GM12878 (cell line): ENCODE results near the gene ABCF3. TPM values are rescaled to one million over a fixed set of nuclear protein-coding genes. Genes with fewer than 3 reads are reported as not detected.

Experiments
- EP300 ChIP-seq, 2 experiments: fragments of 150-350 bp in 1 of 2; IDR thresholded peaks; 2 replicates each; pipeline ENCODE4 v1.6.1; 2011 to 2012; ENCODE audit warnings: low read depth in 2 of 2, low read length in 2 of 2, borderline replicate concordance in 1 of 2, improper control_type of control experiment in 1 of 2, inconsistent platforms in 1 of 2; ENCODE audit not compliant: control insufficient read depth in 1 of 2
- MTA3 ChIP-seq: IDR thresholded peaks from 2 replicates; pipeline ENCODE4 v1.6.1; 2012; ENCODE audit warnings: low read length, inconsistent platforms, borderline replicate concordance
- SIN3A ChIP-seq: IDR thresholded peaks from 2 replicates; pipeline ENCODE4 v1.6.1; 2012; ENCODE audit warnings: low read depth, low read length, improper control_type of control experiment
- TAF1 ChIP-seq: IDR thresholded peaks from 2 replicates; pipeline ENCODE4 v1.6.1; 2011; ENCODE audit warnings: mild to moderate bottlenecking, low read depth, low read length, borderline replicate concordance
- polyA plus RNA-seq, 11 experiments: library from polyadenylated mRNA; depleted of rRNA in 4 of 11; unstranded in 6 of 11; stranded (reverse) in 5 of 11; fragments of >200 nt; fragmentation: Nextera tagmentation in 4 of 11; fragmentation: Illumina TruSeq in 1 of 11; extraction: Ambion mirVana in 4 of 11; extraction: Trizol in 1 of 11; gene quantifications; 1 replicate in 1 of 11; 2 replicates in 10 of 11; pipeline versions ENCODE4 v1.2.1 to v1.2.3, GENCODE V29; 2011 to 2016; ENCODE audit warnings: inconsistent platforms in 2 of 11, missing spikeins in 2 of 11, low read depth in 1 of 11
- total RNA-seq, 4 experiments: library from RNA; depleted of rRNA in 3 of 4; stranded (reverse); fragments of >200 nt in 3 of 4; fragmentation: Illumina TruSeq in 1 of 4; extraction: Trizol in 1 of 4; gene quantifications; 2 replicates each; pipeline versions ENCODE4 v1.2.1 to v1.2.3, GENCODE V29; 2013 to 2021
- TF ChIP-seq, protein P1 (sequence below): IDR thresholded peaks from 2 replicates; pipeline ENCODE4 v1.6.1; 2012; ENCODE audit warnings: mild to moderate bottlenecking, low read depth, low read length
- TF ChIP-seq, protein P2 (sequence below): fragments of 450-650 bp; IDR thresholded peaks from 2 replicates; pipeline ENCODE4 v1.6.1; 2018; ENCODE audit warnings: borderline replicate concordance, mild to moderate bottlenecking; ENCODE audit not compliant: partially characterized antibody
- TF ChIP-seq, protein P3 (sequence below): fragments of 450-650 bp; conservative IDR thresholded peaks from 2 replicates; pipeline ENCODE4 v1.6.1; 2017; ENCODE audit warnings: mild to moderate bottlenecking, moderate library complexity

Gene ABCF3
- total and polyA plus RNA-seq, 10 of the 15 experiments (the other 5 are each of a cell fraction or from before 2014, with no cell fraction given), result 6.1 to 71.3 (median 46.9) TPM

DNA sequence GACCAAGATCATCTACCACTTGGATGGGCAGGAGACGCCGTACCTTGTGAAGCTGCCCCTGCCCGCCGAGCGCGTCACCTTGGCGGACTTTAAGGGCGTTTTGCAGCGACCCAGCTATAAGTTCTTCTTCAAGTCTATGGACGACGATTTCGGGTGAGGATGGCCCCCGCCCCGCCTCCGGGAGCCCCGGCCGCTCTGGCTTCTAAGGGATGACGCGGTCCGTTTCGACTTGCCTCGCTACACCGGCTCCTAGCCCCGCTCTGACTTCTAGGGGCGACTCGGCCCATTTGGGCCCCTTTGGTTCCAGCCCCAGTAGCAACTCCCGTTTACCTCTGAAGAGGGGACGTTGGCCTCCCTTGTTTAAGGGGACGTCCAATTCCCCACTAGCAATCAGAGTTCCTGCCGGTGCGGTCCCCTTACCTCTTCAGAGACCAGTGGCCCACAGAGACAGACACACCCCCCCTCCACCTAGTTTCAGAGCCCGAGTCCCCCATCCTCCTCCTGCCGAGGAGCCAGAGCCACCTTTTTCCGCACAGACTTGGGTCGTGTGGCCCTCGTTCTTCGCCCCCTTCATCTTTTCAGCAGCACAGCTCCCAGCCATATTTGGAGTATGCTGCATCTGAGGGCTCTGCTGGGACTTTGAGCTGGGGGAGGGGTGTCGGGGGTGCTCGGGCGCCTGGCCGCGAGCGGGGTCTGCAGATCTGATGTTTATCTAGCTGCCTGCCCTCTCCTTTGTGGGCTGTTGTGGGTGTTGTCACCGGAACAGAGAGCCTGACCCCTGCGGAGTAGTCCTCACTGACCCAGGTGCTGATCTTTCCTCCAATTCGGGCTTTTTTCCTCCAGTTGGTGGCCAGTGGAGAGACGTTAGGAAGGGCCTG, 30.1 kb upstream of the ABCF3 start (continued):
- TF ChIP-seq, protein P1, sequence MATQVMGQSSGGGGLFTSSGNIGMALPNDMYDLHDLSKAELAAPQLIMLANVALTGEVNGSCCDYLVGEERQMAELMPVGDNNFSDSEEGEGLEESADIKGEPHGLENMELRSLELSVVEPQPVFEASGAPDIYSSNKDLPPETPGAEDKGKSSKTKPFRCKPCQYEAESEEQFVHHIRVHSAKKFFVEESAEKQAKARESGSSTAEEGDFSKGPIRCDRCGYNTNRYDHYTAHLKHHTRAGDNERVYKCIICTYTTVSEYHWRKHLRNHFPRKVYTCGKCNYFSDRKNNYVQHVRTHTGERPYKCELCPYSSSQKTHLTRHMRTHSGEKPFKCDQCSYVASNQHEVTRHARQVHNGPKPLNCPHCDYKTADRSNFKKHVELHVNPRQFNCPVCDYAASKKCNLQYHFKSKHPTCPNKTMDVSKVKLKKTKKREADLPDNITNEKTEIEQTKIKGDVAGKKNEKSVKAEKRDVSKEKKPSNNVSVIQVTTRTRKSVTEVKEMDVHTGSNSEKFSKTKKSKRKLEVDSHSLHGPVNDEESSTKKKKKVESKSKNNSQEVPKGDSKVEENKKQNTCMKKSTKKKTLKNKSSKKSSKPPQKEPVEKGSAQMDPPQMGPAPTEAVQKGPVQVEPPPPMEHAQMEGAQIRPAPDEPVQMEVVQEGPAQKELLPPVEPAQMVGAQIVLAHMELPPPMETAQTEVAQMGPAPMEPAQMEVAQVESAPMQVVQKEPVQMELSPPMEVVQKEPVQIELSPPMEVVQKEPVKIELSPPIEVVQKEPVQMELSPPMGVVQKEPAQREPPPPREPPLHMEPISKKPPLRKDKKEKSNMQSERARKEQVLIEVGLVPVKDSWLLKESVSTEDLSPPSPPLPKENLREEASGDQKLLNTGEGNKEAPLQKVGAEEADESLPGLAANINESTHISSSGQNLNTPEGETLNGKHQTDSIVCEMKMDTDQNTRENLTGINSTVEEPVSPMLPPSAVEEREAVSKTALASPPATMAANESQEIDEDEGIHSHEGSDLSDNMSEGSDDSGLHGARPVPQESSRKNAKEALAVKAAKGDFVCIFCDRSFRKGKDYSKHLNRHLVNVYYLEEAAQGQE, result peak; percentile 73
- TF ChIP-seq, protein P2, sequence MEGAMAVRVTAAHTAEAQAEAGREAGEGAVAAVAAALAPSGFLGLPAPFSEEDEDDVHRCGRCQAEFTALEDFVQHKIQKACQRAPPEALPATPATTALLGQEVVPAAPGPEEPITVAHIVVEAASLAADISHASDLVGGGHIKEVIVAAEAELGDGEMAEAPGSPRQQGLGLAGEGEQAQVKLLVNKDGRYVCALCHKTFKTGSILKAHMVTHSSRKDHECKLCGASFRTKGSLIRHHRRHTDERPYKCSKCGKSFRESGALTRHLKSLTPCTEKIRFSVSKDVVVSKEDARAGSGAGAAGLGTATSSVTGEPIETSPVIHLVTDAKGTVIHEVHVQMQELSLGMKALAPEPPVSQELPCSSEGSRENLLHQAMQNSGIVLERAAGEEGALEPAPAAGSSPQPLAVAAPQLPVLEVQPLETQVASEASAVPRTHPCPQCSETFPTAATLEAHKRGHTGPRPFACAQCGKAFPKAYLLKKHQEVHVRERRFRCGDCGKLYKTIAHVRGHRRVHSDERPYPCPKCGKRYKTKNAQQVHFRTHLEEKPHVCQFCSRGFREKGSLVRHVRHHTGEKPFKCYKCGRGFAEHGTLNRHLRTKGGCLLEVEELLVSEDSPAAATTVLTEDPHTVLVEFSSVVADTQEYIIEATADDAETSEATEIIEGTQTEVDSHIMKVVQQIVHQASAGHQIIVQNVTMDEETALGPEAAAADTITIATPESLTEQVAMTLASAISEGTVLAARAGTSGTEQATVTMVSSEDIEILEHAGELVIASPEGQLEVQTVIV, result no peak
- TF ChIP-seq EP300 (IDR thresholded peaks at IDR 0.05; ENCODE audit: borderline replicate concordance in 1 of 2, control insufficient read depth in 1 of 2, low read depth in 2 of 2, low read length in 2 of 2) (no peak), TAF1 (no peak), SIN3A (peak; percentile 52; the same call in 1 of the 2 replicates), MTA3 (no peak)
- TF ChIP-seq, protein P3, sequence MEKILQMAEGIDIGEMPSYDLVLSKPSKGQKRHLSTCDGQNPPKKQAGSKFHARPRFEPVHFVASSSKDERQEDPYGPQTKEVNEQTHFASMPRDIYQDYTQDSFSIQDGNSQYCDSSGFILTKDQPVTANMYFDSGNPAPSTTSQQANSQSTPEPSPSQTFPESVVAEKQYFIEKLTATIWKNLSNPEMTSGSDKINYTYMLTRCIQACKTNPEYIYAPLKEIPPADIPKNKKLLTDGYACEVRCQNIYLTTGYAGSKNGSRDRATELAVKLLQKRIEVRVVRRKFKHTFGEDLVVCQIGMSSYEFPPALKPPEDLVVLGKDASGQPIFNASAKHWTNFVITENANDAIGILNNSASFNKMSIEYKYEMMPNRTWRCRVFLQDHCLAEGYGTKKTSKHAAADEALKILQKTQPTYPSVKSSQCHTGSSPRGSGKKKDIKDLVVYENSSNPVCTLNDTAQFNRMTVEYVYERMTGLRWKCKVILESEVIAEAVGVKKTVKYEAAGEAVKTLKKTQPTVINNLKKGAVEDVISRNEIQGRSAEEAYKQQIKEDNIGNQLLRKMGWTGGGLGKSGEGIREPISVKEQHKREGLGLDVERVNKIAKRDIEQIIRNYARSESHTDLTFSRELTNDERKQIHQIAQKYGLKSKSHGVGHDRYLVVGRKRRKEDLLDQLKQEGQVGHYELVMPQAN, result 0 out of 2 replicates have a peak, but pooled peaks have one; percentile 47
